ENCODE data around the gene SPTLC2. TPM values are rescaled to one million over a fixed set of nuclear protein-coding genes. Genes with fewer than 3 reads are reported as not detected.
A peak's percentile ranks its signal among the peaks of the same experiment; 100 is the strongest.

SPTLC2 gene
- total RNA-seq, 1 donor from 2014 or later = 23.1 TPM

GRCh38 chr14:77615361-77616132, 890 bp downstream of the SPTLC2 start:
- no peak for TF ChIP-seq CTCF (IDR thresholded peaks at IDR 0.05)
- TF ChIP-seq POLR2A (IDR thresholded peaks at IDR 0.05) = no peak
- no peak for TF ChIP-seq POLR2AphosphoS5 (IDR thresholded peaks at IDR 0.05; ENCODE audit: insufficient read depth in 1 of 2, low read depth in 1 of 2)
- DNase-seq (ENCODE audit: extremely low spot score in 2 of 2) = peak in 1 of 2 donors; percentile 89
- H3K27ac ChIP-seq = peak overlapping the region; percentile 80
- no peaks in the 10 kb centered on the region for H3K36me3 ChIP-seq
- H3K4me1 ChIP-seq = peaks cover 14% of the 10 kb centered on the region
- H3K4me3 ChIP-seq = peak overlapping the region; percentile 70 to 93
- H3K27me3 ChIP-seq = no peaks in the 10 kb centered on the region
- intact Hi-C loops (cut with DNase I) = no loop called here
- no peaks in the 10 kb centered on the region for H3K9me3 ChIP-seq

DNA sequence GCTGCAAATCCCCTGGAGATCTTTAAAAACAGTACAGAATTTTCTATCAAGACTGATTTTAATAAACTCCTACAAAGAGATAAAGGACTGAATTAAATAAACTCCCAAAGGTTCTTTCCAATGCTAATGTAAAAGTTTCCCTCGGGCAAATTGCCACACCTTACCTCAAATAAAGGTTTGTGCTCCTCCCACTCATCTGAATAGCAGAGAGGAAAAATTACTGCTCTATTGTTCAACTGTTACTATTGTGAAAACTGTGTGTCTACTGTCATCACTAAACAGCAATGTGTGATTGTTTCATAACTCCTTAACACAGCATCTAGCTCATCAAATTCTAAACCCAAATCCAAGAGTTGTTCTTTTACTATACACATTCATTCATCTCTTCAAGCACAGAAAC, 3.2 kb downstream of the SPTLC2 start:
- Histone ChIP-seq H3K4me1 (peaks cover 14% of the 10 kb centered on the region), H3K9me3 (no peaks in the 10 kb centered on the region), H3K36me3 (no peaks in the 10 kb centered on the region), H3K4me3 (no peak overlapping the region), H3K27me3 (no peaks in the 10 kb centered on the region), H3K27ac (no peak overlapping the region)
- TF ChIP-seq POLR2A (IDR thresholded peaks at IDR 0.05) (no peak), CTCF (IDR thresholded peaks at IDR 0.05) (no peak), POLR2AphosphoS5 (IDR thresholded peaks at IDR 0.05; ENCODE audit: insufficient read depth in 1 of 2, low read depth in 1 of 2) (peak in 1 of 2 donors; percentile 31)
- intact Hi-C loops (cut with DNase I) = no loop called here
- DNase-seq (ENCODE audit: extremely low spot score in 2 of 2) = no peak

GRCh38 chr14:77612011-77612620, 4.3 kb downstream of the SPTLC2 start:
- H3K9me3 ChIP-seq = no peaks in the 10 kb centered on the region
- H3K36me3 ChIP-seq = no peaks in the 10 kb centered on the region
- TF ChIP-seq POLR2A (IDR thresholded peaks at IDR 0.05) (no peak), CTCF (IDR thresholded peaks at IDR 0.05) (no peak), POLR2AphosphoS5 (IDR thresholded peaks at IDR 0.05; ENCODE audit: insufficient read depth in 1 of 2, low read depth in 1 of 2) (no peak)
- DNase-seq (ENCODE audit: extremely low spot score in 2 of 2) = no peak
- no peaks in the 10 kb centered on the region for H3K27me3 ChIP-seq
- H3K27ac ChIP-seq = no peak overlapping the region
- intact Hi-C loops (cut with DNase I) = no loop called here
- peaks cover 18% of the 10 kb centered on the region for H3K4me1 ChIP-seq
- H3K4me3 ChIP-seq = no peak overlapping the region

DNA sequence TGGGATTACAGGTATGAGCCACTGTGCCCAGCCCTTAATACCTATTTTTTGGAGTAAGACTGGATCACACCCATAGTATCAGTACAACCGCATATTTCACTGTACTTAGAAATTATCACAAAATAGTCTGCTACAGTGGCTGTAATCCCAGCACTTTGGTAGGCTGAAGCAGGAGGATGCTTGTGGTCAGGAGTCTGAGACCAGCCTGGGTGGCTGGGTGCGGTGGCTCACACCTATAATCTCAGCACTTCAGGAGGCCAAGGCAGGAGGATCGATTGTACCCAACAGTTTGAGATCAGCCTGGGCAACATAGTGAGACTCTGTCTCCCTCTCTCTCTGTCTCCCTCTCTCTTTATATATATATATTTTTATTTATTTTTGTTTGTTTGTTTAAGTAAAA, 5.9 kb downstream of the SPTLC2 start:
- Histone ChIP-seq H3K36me3 (no peaks in the 10 kb centered on the region), H3K4me1 (peaks cover 15% of the 10 kb centered on the region), H3K27me3 (no peaks in the 10 kb centered on the region), H3K4me3 (no peak overlapping the region), H3K9me3 (no peaks in the 10 kb centered on the region), H3K27ac (no peak overlapping the region)
- no peak for DNase-seq (ENCODE audit: extremely low spot score in 2 of 2)
- TF ChIP-seq POLR2AphosphoS5 (IDR thresholded peaks at IDR 0.05; ENCODE audit: insufficient read depth in 1 of 2, low read depth in 1 of 2) (no peak), POLR2A (IDR thresholded peaks at IDR 0.05) (no peak), CTCF (IDR thresholded peaks at IDR 0.05) (no peak)
- intact Hi-C loops (cut with DNase I) = no loop called here

DNA sequence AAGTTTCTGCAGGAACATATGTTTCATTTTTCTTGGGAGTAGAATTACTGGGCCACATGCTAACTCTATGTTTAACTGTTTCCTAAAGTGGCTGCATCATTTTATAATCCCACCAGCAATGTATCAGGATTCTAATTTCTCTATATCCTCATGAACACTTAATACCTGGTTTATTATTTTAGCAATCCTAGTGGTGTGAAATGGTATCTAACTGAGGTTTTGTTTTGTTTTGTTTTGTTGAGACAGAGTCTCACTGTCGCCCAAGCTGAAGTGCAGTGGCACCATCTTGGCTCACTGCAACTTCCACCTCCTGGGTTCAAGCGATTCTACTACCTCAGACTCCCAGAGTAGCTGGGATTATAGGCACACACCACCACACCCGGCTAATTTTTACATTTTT, 6.5 kb downstream of the SPTLC2 start:
- H3K4me1 ChIP-seq = peaks cover 8% of the 10 kb centered on the region
- H3K4me3 ChIP-seq = no peak overlapping the region
- no peak for TF ChIP-seq CTCF (IDR thresholded peaks at IDR 0.05)
- TF ChIP-seq POLR2AphosphoS5 (IDR thresholded peaks at IDR 0.05; ENCODE audit: insufficient read depth in 1 of 2, low read depth in 1 of 2) = no peak
- TF ChIP-seq POLR2A (IDR thresholded peaks at IDR 0.05) = no peak
- H3K36me3 ChIP-seq = no peaks in the 10 kb centered on the region
- no peaks in the 10 kb centered on the region for H3K9me3 ChIP-seq
- intact Hi-C loops (cut with DNase I) = no loop called here
- H3K27ac ChIP-seq = no peak overlapping the region
- no peak for DNase-seq (ENCODE audit: extremely low spot score in 2 of 2)
- no peaks in the 10 kb centered on the region for H3K27me3 ChIP-seq
